Mesothelial cell of epicardium (in vitro differentiated cells): ENCODE data around the gene RAB3D. TPM values are rescaled to one million over a fixed set of nuclear protein-coding genes. Genes with fewer than 3 reads are reported as not detected.
A peak's percentile ranks its signal among the peaks of the same experiment; 100 is the strongest.

ENCODE experiments used
- DNase-seq, 2 experiments: peaks; one replicate each; pipeline ENCODE4 v3.0.0; 2021; ENCODE audit warnings: low spot score in 2 of 2; ENCODE audit not compliant: unreplicated experiment in 2 of 2
- H3K27ac Mint-ChIP-seq: 2 replicates; pipeline ENCODE4 v1.8.0; 2021; ENCODE audit warnings: mixed read lengths
- H3K27me3 Mint-ChIP-seq: 2 replicates; pipeline ENCODE4 v1.8.0; 2021; ENCODE audit warnings: low read depth, mixed read lengths
- H3K36me3 Mint-ChIP-seq: 2 replicates; pipeline ENCODE4 v1.8.0; 2021; ENCODE audit warnings: mixed read lengths
- H3K4me1 Mint-ChIP-seq: 2 replicates; pipeline ENCODE4 v1.8.0; 2021; ENCODE audit warnings: mixed read lengths
- H3K4me3 Mint-ChIP-seq: 2 replicates; pipeline ENCODE4 v1.8.0; 2021; ENCODE audit warnings: mild to moderate bottlenecking, moderate library complexity, mixed read lengths
- H3K9me3 Mint-ChIP-seq: 2 replicates; pipeline ENCODE4 v1.8.0; 2021; ENCODE audit warnings: mixed read lengths
- total RNA-seq: library from RNA; stranded (reverse); gene quantifications from 3 replicates; pipeline ENCODE4 v1.2.1, GENCODE V29; 2021
- TF ChIP-seq, protein P1 (sequence below): fragments of 200-600 bp; sonication (generic); IDR thresholded peaks from one replicate; pipeline ENCODE4 v1.5.0; 2021; ENCODE audit warnings: antibody characterized with exemption; ENCODE audit not compliant: unreplicated experiment

RAB3D gene
- total RNA-seq, 1 donor from 2014 or later, result 27.3 TPM

DNA sequence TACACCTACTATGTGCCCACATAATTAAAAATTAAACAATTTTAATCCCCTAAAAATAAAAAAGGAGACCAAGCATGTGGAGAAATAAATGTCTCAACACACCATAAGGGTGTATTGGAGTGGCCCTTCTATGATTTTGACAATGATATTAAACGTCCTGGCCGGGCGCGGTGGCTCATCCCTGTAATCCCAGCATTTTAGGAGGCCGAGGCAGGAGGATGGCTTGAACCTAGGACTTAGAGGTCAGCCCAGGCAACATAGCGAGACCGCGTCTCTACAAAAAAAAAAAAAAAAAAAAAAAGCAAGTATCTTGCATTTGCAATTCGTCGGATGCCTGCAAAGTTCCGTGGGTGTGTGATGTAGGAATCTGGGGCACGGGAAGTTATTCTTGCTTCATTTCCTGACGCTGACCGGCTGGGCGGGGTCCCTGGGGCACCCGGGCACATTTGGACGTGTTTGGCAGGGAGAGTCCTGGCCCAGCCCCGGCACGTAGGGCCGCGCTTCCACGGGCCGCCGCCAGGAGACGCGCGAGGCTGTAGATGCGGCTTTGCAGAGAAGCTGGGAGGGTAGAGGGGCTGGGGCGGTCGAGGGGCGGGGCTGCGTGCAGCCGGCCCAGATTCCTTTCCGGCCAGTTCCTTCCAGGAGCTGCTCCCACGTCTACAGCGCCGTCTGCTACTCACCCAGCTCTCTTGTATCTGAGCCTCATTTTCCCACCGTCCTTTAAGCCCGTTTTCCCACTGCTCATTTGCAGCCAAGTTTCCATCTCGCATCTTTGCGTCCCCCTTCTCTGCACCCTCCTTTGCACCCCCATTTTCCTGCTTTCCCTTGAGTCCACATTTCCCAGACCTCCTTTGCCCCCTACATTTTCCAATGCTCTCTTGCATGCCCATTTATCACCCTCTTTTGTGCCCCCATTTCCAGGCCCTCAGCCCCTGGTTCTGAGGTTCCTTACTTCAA lies 45.7 kb downstream of the RAB3D start:
- no peaks in the 10 kb centered on the region for H3K9me3 Mint-ChIP-seq
- peak; percentile 87 to 96 for DNase-seq
- TF ChIP-seq, protein P1, sequence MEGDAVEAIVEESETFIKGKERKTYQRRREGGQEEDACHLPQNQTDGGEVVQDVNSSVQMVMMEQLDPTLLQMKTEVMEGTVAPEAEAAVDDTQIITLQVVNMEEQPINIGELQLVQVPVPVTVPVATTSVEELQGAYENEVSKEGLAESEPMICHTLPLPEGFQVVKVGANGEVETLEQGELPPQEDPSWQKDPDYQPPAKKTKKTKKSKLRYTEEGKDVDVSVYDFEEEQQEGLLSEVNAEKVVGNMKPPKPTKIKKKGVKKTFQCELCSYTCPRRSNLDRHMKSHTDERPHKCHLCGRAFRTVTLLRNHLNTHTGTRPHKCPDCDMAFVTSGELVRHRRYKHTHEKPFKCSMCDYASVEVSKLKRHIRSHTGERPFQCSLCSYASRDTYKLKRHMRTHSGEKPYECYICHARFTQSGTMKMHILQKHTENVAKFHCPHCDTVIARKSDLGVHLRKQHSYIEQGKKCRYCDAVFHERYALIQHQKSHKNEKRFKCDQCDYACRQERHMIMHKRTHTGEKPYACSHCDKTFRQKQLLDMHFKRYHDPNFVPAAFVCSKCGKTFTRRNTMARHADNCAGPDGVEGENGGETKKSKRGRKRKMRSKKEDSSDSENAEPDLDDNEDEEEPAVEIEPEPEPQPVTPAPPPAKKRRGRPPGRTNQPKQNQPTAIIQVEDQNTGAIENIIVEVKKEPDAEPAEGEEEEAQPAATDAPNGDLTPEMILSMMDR, result peak; percentile 94
- peaks cover 9% of the 10 kb centered on the region for H3K4me1 Mint-ChIP-seq
- no peaks in the 10 kb centered on the region for H3K36me3 Mint-ChIP-seq
- peak overlapping the region; percentile 90 for H3K27ac Mint-ChIP-seq
- peak overlapping the region; percentile 51 for H3K4me3 Mint-ChIP-seq
- H3K27me3 Mint-ChIP-seq, result peaks cover 1% of the 10 kb centered on the region

DNA sequence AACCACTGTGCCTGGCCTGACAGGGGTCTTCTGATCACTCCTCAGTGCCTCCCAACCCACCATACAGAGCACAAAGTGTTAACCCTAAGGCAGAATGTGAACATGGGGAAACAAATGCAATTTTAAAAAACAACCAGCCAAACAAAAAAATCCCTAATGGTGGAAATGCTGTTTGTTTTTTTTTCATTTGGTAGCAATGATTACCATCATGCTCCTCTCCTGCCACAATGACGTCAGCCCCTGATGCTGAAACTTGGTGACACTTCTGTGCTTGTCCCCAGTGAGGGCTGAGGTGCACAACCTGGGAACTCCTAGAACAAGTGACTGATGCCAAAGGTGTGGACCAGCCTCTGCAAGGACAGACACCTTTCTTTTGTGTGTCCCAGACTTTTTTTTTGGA lies 47.5 kb downstream of the RAB3D start:
- Mint-ChIP-seq H3K27me3 (peaks cover 1% of the 10 kb centered on the region), H3K4me1 (peaks cover 9% of the 10 kb centered on the region), H3K36me3 (no peaks in the 10 kb centered on the region), H3K4me3 (no peak overlapping the region), H3K9me3 (no peaks in the 10 kb centered on the region), H3K27ac (no peak overlapping the region)
- TF ChIP-seq, protein P1, result no peak
- no peak for DNase-seq

DNA sequence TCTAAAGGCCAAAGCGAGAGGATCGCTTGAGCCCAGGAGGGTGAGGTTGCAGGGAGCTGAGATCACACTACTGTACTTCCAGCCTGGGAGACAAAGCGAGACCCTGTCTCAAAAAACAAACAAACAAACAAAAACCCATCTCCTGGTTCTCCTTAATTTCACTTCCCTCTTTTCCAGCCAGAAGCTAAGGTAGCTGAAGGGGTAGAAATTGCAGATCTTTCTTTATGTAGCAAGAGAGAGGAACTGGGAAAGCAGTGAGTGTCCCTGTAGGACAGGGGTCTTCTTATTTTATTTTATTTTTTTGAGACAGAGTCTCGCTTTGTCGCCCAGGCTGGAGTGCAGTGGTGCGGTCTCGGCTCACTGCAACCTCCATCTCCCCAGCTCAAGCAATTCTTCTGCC lies 48.0 kb downstream of the RAB3D start:
- Mint-ChIP-seq H3K27me3 (peaks cover 1% of the 10 kb centered on the region), H3K36me3 (no peaks in the 10 kb centered on the region), H3K4me1 (peaks cover 9% of the 10 kb centered on the region), H3K9me3 (no peaks in the 10 kb centered on the region), H3K27ac (no peak overlapping the region), H3K4me3 (no peak overlapping the region)
- TF ChIP-seq, protein P1, result no peak
- no peak for DNase-seq

DNA sequence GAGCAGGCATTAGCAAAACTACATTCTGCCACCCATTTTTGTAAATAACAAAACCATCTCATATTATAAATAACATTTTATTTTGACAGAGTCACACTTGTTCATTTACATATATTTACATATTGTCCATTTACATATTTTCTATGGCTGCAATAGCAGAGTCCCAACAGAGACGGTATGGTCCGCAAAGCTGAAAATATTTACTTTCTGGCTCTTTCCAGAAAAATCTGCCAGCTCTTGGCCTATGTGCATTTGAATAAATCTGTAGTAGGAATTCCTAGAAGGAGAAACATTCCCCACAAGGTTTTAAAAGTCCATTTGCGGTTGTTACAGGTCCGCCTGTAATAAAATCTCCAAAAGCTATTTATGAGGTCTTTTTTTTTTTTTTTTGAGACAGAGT lies 49.2 kb downstream of the RAB3D start:
- no peaks in the 10 kb centered on the region for H3K9me3 Mint-ChIP-seq
- H3K4me3 Mint-ChIP-seq, result no peak overlapping the region
- TF ChIP-seq, protein P1, result no peak
- no peak overlapping the region for H3K27ac Mint-ChIP-seq
- no peaks in the 10 kb centered on the region for H3K36me3 Mint-ChIP-seq
- H3K4me1 Mint-ChIP-seq, result peaks cover 6% of the 10 kb centered on the region
- peaks cover 1% of the 10 kb centered on the region for H3K27me3 Mint-ChIP-seq
- no peak for DNase-seq

DNA sequence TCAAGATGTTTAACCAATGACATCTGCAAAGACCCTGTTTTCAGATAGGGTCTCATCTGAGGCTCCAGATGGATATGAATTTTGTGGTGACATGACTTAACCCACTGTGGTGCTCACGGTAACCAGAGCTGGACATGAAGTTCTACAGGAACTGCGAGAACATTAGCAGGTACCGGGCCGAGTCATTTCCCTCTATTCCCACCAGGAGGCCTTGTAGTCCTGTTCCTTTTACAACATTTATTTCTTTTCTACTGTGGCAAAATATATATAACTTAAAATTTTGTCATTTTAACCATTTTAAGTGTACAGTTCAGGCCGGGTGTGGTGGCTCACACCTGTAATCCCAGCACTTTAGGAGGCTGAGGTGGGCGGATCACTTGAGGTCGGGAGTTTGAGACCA lies 51.1 kb downstream of the RAB3D start:
- H3K9me3 Mint-ChIP-seq, result no peaks in the 10 kb centered on the region
- H3K4me3 Mint-ChIP-seq, result no peak overlapping the region
- DNase-seq, result no peak
- H3K27me3 Mint-ChIP-seq, result peaks cover 1% of the 10 kb centered on the region
- no peaks in the 10 kb centered on the region for H3K36me3 Mint-ChIP-seq
- H3K4me1 Mint-ChIP-seq, result peaks cover 2% of the 10 kb centered on the region
- no peak overlapping the region for H3K27ac Mint-ChIP-seq
- TF ChIP-seq, protein P1, result peak; percentile 40
